Suprapubic skin (tissue), 3 donors: ENCODE measurements around the gene ZNF626.

Experiments
- POLR2AphosphoS5 ChIP-seq, 3 donors: sonication (generic); formaldehyde crosslinking; IDR thresholded peaks; one replicate each; pipeline ENCODE4 v1.6.1; 2017; ENCODE audit warnings: antibody characterized with exemption in 3 of 3
- TF ChIP-seq, protein P1 (sequence below), 2 donors: fragments of 200-600 bp in 1 of 2; fragments of 450-650 bp in 1 of 2; sonication (generic) in 1 of 2; IDR thresholded peaks; one replicate each; pipeline ENCODE4 v1.5.1; 2016 to 2019; ENCODE audit warnings: antibody characterized with exemption in 2 of 2, mild to moderate bottlenecking in 1 of 2, moderate library complexity in 1 of 2

DNA sequence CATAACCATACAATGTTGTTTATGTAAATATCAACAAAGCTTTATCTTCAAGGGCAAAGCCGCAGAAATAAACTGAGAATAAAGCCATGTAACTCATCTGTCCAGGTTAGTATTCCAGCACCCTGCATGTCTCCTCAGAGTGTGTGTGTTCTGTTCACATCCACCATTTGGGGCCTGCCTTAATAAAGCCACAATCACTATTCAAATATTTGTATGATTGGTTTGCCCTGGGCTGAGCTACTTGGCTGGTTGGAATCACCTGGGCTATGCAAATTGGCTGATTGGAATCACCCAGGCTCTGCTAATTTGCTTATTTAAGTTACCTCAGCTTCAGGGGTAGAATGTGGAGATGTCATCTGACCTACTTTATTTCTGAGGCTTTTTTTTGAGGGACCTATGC lies 53.4 kb downstream of the ZNF626 start:
- TF ChIP-seq, protein P1, sequence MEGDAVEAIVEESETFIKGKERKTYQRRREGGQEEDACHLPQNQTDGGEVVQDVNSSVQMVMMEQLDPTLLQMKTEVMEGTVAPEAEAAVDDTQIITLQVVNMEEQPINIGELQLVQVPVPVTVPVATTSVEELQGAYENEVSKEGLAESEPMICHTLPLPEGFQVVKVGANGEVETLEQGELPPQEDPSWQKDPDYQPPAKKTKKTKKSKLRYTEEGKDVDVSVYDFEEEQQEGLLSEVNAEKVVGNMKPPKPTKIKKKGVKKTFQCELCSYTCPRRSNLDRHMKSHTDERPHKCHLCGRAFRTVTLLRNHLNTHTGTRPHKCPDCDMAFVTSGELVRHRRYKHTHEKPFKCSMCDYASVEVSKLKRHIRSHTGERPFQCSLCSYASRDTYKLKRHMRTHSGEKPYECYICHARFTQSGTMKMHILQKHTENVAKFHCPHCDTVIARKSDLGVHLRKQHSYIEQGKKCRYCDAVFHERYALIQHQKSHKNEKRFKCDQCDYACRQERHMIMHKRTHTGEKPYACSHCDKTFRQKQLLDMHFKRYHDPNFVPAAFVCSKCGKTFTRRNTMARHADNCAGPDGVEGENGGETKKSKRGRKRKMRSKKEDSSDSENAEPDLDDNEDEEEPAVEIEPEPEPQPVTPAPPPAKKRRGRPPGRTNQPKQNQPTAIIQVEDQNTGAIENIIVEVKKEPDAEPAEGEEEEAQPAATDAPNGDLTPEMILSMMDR (IDR thresholded peaks at IDR 0.05) = no peak
- TF ChIP-seq POLR2AphosphoS5 (IDR thresholded peaks at IDR 0.05) = no peak
